GM23338 (cell line): ENCODE measurements around the gene HLA-F. TPM values are rescaled to one million over a fixed set of nuclear protein-coding genes. Genes with fewer than 3 reads are reported as not detected.
A peak's percentile ranks its signal among the peaks of the same experiment; 100 is the strongest.

Experiments
- ATAC-seq: fragments of 200-7000 bp; cut with Tn5 transposase; 3 replicates; pipeline ENCODE4 v1.9.1; 2020
- DNase-seq: peaks from one replicate; pipeline ENCODE4 v3.0.0-alpha.2; 2015; ENCODE audit warnings: low spot score
- H2AFZ ChIP-seq: fragments of 200-600 bp; sonication (generic); 2 replicates; pipeline ENCODE4 v1.8.0; 2016; ENCODE audit warnings: antibody characterized with exemption, mild to moderate bottlenecking, moderate library complexity
- H3F3A ChIP-seq: fragments of 200-600 bp; sonication (generic); replicated peaks from 2 replicates; pipeline ENCODE4 v1.8.0; 2017; ENCODE audit warnings: antibody characterized with exemption, mixed run types, low read depth
- H3K27ac ChIP-seq: fragments of 200-600 bp; sonication (generic); 2 replicates; pipeline ENCODE4 v1.6.1; 2016; ENCODE audit warnings: low read depth
- H3K27me3 ChIP-seq: fragments of 200-600 bp; sonication (generic); 2 replicates; pipeline ENCODE4 v1.8.0; 2016; ENCODE audit warnings: mild to moderate bottlenecking, mixed run types, moderate library complexity; ENCODE audit not compliant: insufficient read depth
- H3K36me3 ChIP-seq: fragments of 200-600 bp; sonication (generic); 2 replicates; pipeline ENCODE4 v1.8.0; 2016; ENCODE audit warnings: mild to moderate bottlenecking; ENCODE audit not compliant: insufficient read depth
- H3K4me1 ChIP-seq: fragments of 200-600 bp; sonication (generic); 2 replicates; pipeline ENCODE4 v1.8.0; 2016; ENCODE audit warnings: mild to moderate bottlenecking, moderate library complexity; ENCODE audit not compliant: insufficient read depth
- H3K4me2 ChIP-seq: fragments of 200-600 bp; sonication (generic); 2 replicates; pipeline ENCODE4 v1.7.1; 2017; ENCODE audit warnings: mixed run types
- H3K4me3 ChIP-seq: fragments of 200-600 bp; sonication (generic); 2 replicates; pipeline ENCODE4 v1.6.1; 2016; ENCODE audit warnings: mixed run types
- H3K79me2 ChIP-seq: fragments of 200-600 bp; sonication (generic); replicated peaks from 2 replicates; pipeline ENCODE4 v1.8.0; 2017; ENCODE audit warnings: mild to moderate bottlenecking; ENCODE audit not compliant: insufficient read depth
- H3K9me2 ChIP-seq: fragments of 200-600 bp; sonication (generic); 2 replicates; pipeline ENCODE4 v1.8.0; 2017; ENCODE audit not compliant: insufficient read depth
- H4K20me1 ChIP-seq: fragments of 200-600 bp; sonication (generic); replicated peaks from 2 replicates; pipeline ENCODE4 v1.8.0; 2017; ENCODE audit warnings: mild to moderate bottlenecking; ENCODE audit not compliant: insufficient read depth
- H3K27ac Mint-ChIP-seq: 2 replicates; pipeline ENCODE4 v1.8.0; 2020; ENCODE audit warnings: inconsistent platforms, mild to moderate bottlenecking, moderate library complexity, mixed read lengths
- H3K27me3 Mint-ChIP-seq: 3 replicates; pipeline ENCODE4 v1.8.0; 2022; ENCODE audit warnings: low read depth, mild to moderate bottlenecking, moderate library complexity, mixed read lengths, inconsistent platforms; ENCODE audit not compliant: insufficient read depth, poor library complexity
- H3K36me3 Mint-ChIP-seq: 3 replicates; pipeline ENCODE4 v1.8.0; 2021; ENCODE audit warnings: low read depth, mild to moderate bottlenecking, inconsistent platforms, moderate library complexity, mixed read lengths
- H3K4me1 Mint-ChIP-seq: 3 replicates; pipeline ENCODE4 v1.8.0; 2020; ENCODE audit warnings: mild to moderate bottlenecking, inconsistent platforms, mixed read lengths
- H3K4me3 Mint-ChIP-seq: 3 replicates; pipeline ENCODE4 v1.8.0; 2021; ENCODE audit warnings: moderate library complexity, mild to moderate bottlenecking, inconsistent platforms, mixed read lengths
- H3K9me3 Mint-ChIP-seq: 3 replicates; pipeline ENCODE4 v1.8.0; 2020; ENCODE audit warnings: moderate library complexity, mild to moderate bottlenecking, inconsistent platforms, mixed read lengths
- ETS1 ChIP-seq: IDR thresholded peaks from 2 replicates; pipeline ENCODE4 v1.6.1; 2016; ENCODE audit warnings: antibody characterized with exemption
- EZH2 ChIP-seq: fragments of 200-600 bp; sonication (generic); IDR thresholded peaks from one replicate; pipeline ENCODE4 v1.8.0; 2017; ENCODE audit warnings: antibody characterized with exemption, mild to moderate bottlenecking, low read depth; ENCODE audit not compliant: unreplicated experiment
- NANOG ChIP-seq: IDR thresholded peaks from 2 replicates; pipeline ENCODE4 v1.6.1; 2016; ENCODE audit warnings: antibody characterized with exemption, borderline replicate concordance
- POLR2AphosphoS5 ChIP-seq: IDR thresholded peaks from 2 replicates; pipeline ENCODE4 v1.6.1; 2016; ENCODE audit warnings: antibody characterized with exemption, low read depth
- ZNF462 ChIP-seq: fragments of 250-450 bp; sonication (Bioruptor Pico); IDR thresholded peaks from 2 replicates; pipeline ENCODE4 v1.5.0; 2020; ENCODE audit warnings: mild to moderate bottlenecking, moderate library complexity
- polyA plus RNA-seq: library from polyadenylated mRNA; unstranded; fragments of >200 nt; fragmentation: Nextera tagmentation; extraction: Ambion mirVana; gene quantifications from 2 replicates; pipeline ENCODE4 v1.2.1, GENCODE V29; 2016
- total RNA-seq: library from RNA; depleted of rRNA; stranded (reverse); fragments of >200 nt; shearing (Covaris generic); gene quantifications from 2 replicates; pipeline ENCODE4 v1.2.3, GENCODE V29; 2014

The HLA-F gene
- total and polyA plus RNA-seq, 2 experiments from 2014 or later = 4.4 to 10.4 TPM

GRCh38 chr6:29749668-29750067, 26.4 kb downstream of the HLA-F start:
- Histone ChIP-seq H3K4me1 (peaks cover 21% of the 10 kb centered on the region), H3K27me3 (peaks cover 67% of the 10 kb centered on the region), H3F3A (peaks cover 8% of the 10 kb centered on the region), H2AFZ (peak overlapping the region; percentile 84; the same call in 1 of the 2 replicates), H3K79me2 (no peaks in the 10 kb centered on the region), H3K4me3 (peak overlapping the region; percentile 69), H3K36me3 (no peaks in the 10 kb centered on the region), H3K27ac (no peak overlapping the region), H3K9me2 (0 out of 2 replicates have a peak, but pooled peaks cover 4% of the 10 kb centered on the region), H4K20me1 (0 out of 2 replicates have a peak, but pooled peaks cover 2% of the 10 kb centered on the region), H3K4me2 (peak overlapping the region; percentile 93)
- Mint-ChIP-seq H3K36me3 (peaks cover 9% of the 10 kb centered on the region; the same call in 2 of the 3 replicates), H3K27ac (no peak overlapping the region), H3K4me3 (peak overlapping the region; percentile 92), H3K9me3 (peaks cover 5% of the 10 kb centered on the region; the same call in 1 of the 3 replicates), H3K27me3 (peaks cover 60% of the 10 kb centered on the region), H3K4me1 (peaks cover 16% of the 10 kb centered on the region)
- TF ChIP-seq ETS1 (no peak), POLR2AphosphoS5 (no peak), EZH2 (no peak), ZNF462 (CRISPR knock-in tag) (no peak), NANOG (no peak)
- DNase-seq (no peak), ATAC-seq (no peak)
